DOHH2 (cell line): Measurements from ENCODE around the gene VPREB3.

Experiments
- H3F3A ChIP-seq: fragments of 200-600 bp; sonication (generic), shearing (Covaris generic); 2 replicates; pipeline ENCODE4 v1.6.0; 2016; ENCODE audit warnings: antibody characterized with exemption, mild to moderate bottlenecking; ENCODE audit not compliant: control insufficient read depth, insufficient read depth
- H3K27ac ChIP-seq: fragments of 200-600 bp; sonication (generic); 2 replicates; pipeline ENCODE4 v1.5.1; 2014; ENCODE audit warnings: low read depth, mild to moderate bottlenecking, low read length, moderate library complexity
- H3K27me3 ChIP-seq: fragments of 200-600 bp; sonication (generic); 2 replicates; pipeline ENCODE4 v1.6.1; 2014; ENCODE audit warnings: mild to moderate bottlenecking, low read length, mixed read lengths; ENCODE audit not compliant: control insufficient read depth
- H3K36me3 ChIP-seq: fragments of 200-600 bp; sonication (generic); 2 replicates; pipeline ENCODE4 v1.6.1; 2014; ENCODE audit warnings: mild to moderate bottlenecking, low read length, moderate library complexity, mixed read lengths; ENCODE audit not compliant: control insufficient read depth
- H3K4me1 ChIP-seq: fragments of 200-600 bp; sonication (generic); 2 replicates; pipeline ENCODE4 v1.6.1; 2014; ENCODE audit warnings: mild to moderate bottlenecking, low read length, mixed read lengths; ENCODE audit not compliant: control insufficient read depth
- H3K4me2 ChIP-seq: fragments of 200-600 bp; sonication (generic); 2 replicates; pipeline ENCODE4 v1.6.0; 2014; ENCODE audit warnings: mild to moderate bottlenecking, low read length, moderate library complexity
- H3K4me3 ChIP-seq: fragments of 200-600 bp; sonication (generic); 2 replicates; pipeline ENCODE4 v1.5.1; 2014; ENCODE audit warnings: mild to moderate bottlenecking, low read length, mixed read lengths
- H3K79me2 ChIP-seq: fragments of 200-600 bp; sonication (generic); 2 replicates; pipeline ENCODE4 v1.6.1; 2014; ENCODE audit warnings: mild to moderate bottlenecking, low read length, mixed read lengths; ENCODE audit not compliant: control insufficient read depth
- H3K9me2 ChIP-seq: fragments of 200-600 bp; sonication (generic); replicated peaks from 2 replicates; pipeline ENCODE4 v1.6.1; 2014; ENCODE audit warnings: mild to moderate bottlenecking, low read length, mixed read lengths; ENCODE audit not compliant: control insufficient read depth
- H3K9me3 ChIP-seq: fragments of 200-600 bp; sonication (generic); 2 replicates; pipeline ENCODE4 v1.6.1; 2014; ENCODE audit warnings: antibody characterized with exemption, low read length, mixed read lengths; ENCODE audit not compliant: control insufficient read depth, insufficient read depth
- H4K20me1 ChIP-seq: fragments of 200-600 bp; sonication (generic); 2 replicates; pipeline ENCODE4 v1.6.0; 2014; ENCODE audit warnings: low read depth, mild to moderate bottlenecking, antibody characterized with exemption, low read length, moderate library complexity; ENCODE audit not compliant: control insufficient read depth, insufficient read depth
- CTCF ChIP-seq: fragments of 200-600 bp; sonication (generic); IDR thresholded peaks from one replicate; pipeline ENCODE4 v1.5.1; 2014; ENCODE audit warnings: antibody characterized with exemption, mild to moderate bottlenecking, low read depth, low read length; ENCODE audit not compliant: poor library complexity, severe bottlenecking
- EZH2phosphoT487 ChIP-seq: fragments of 200-600 bp; sonication (generic); IDR thresholded peaks from 2 replicates; pipeline ENCODE4 v1.6.1; 2017; ENCODE audit warnings: borderline replicate concordance, mild to moderate bottlenecking, antibody characterized with exemption, low read length, moderate library complexity, mixed read lengths

The VPREB3 gene

GRCh38 chr22:23801238-23801821 lies 47.1 kb upstream of the VPREB3 start:
- Histone ChIP-seq H3K4me3 (peak overlapping the region; percentile 98), H3K27me3 (no peaks in the 10 kb centered on the region), H3K79me2 (peaks cover 59% of the 10 kb centered on the region), H3K9me2 (no peaks in the 10 kb centered on the region), H3K4me2 (peak overlapping the region; percentile 99), H3K9me3 (no peaks in the 10 kb centered on the region), H3K27ac (peak overlapping the region; percentile 97), H3F3A (peaks cover 50% of the 10 kb centered on the region), H3K4me1 (peaks cover 86% of the 10 kb centered on the region), H4K20me1 (no peaks in the 10 kb centered on the region), H3K36me3 (peaks cover 80% of the 10 kb centered on the region)
- no peak for TF ChIP-seq EZH2phosphoT487
- TF ChIP-seq CTCF = peak; percentile 21

GRCh38 chr22:23800297-23801237 lies 46.3 kb upstream of the VPREB3 start:
- peaks cover 79% of the 10 kb centered on the region for H3K4me1 ChIP-seq
- peaks cover 78% of the 10 kb centered on the region for H3K36me3 ChIP-seq
- H3K9me3 ChIP-seq = no peaks in the 10 kb centered on the region
- H3K27ac ChIP-seq = peak overlapping the region; percentile 97
- H3K9me2 ChIP-seq = no peaks in the 10 kb centered on the region
- TF ChIP-seq CTCF = no peak
- no peak for TF ChIP-seq EZH2phosphoT487
- peaks cover 52% of the 10 kb centered on the region for H3K79me2 ChIP-seq
- H3F3A ChIP-seq = peaks cover 52% of the 10 kb centered on the region
- H3K4me2 ChIP-seq = peak overlapping the region; percentile 99
- H3K4me3 ChIP-seq = peak overlapping the region; percentile 98
- H3K27me3 ChIP-seq = no peaks in the 10 kb centered on the region
- no peaks in the 10 kb centered on the region for H4K20me1 ChIP-seq

- Histone ChIP-seq H3F3A (peaks cover 30% of the 10 kb centered on the region), H3K79me2 (peaks cover 32% of the 10 kb centered on the region), H3K27me3 (no peaks in the 10 kb centered on the region), H3K27ac (peak overlapping the region; percentile 4; the same call in 1 of the 2 replicates), H3K4me3 (no peak overlapping the region), H3K4me1 (peaks cover 40% of the 10 kb centered on the region), H4K20me1 (0 out of 2 replicates have a peak, but pooled peaks cover 10% of the 10 kb centered on the region), H3K4me2 (no peak overlapping the region), H3K36me3 (peaks cover 78% of the 10 kb centered on the region), H3K9me3 (no peaks in the 10 kb centered on the region), H3K9me2 (no peaks in the 10 kb centered on the region)
- TF ChIP-seq CTCF (no peak), EZH2phosphoT487 (no peak)
These were observed 42.2 kb upstream of the VPREB3 start for GRCh38 chr22:23796461-23796860.
